NOMO-1 treated with DMSO at 0.1 percent for 48 hours (cell line): Measurements from ENCODE around the gene FAM131B.
"Not testable (repeated sequence)": the region's sequence is repeated elsewhere in the genome, so short reads cannot be mapped to it uniquely, and the experiment has no call there.

Experiments
- DNase-seq: peaks from one replicate; lab custom pipeline; 2025; ENCODE audit not compliant: unreplicated experiment; lab: John Stamatoyannopoulos, UW

Gene FAM131B

DNA sequence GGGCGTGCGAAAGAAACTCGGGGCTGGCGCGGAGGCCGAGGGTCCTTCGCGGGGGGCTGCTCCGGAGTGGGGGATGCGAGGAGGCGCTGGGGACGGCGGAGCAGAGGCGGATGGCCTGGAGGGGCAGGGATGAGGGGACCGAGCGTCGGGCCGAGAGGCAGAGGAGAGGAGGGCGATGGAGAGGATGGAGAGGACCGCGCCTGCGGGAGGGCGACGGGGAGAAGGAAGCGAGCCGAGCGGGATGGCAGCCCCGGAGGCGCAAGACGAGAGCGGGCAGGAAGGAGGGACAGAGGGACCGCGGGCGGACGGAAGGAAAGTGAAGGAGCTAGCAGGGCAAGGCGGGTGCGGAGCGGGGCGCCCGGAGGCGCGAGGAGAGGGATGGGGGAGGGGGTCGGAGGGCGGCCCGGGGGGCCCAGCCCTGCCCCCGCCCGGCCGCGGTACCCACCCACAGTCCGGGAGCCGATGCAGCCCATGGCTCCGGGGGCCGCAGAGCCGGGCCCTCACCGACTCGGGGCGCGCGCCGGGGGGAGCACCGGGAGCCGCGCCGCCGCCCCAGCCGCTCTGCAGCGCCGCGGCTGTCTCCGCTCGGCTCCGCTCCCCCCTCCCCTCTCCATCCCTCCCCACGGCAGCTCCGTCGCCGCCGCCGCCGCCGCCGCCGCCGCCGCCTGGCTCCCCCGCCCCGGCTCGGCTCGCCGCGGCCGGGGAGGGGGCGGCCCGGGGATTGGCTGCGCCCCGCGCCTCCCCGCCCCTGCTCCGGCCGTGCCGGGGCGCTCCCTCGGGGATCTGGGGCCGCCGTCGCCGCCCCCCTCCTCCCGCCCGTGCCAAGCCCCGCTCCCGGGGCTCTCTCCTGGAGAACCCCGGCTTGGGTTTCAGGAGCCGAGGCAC lies at the start of gene FAM131B:
FAM131B (minus strand) TSS at position 583 of the 885 bp plus-strand sequence; CDS start at position 473, 110 bp downstream.
- DNase-seq: no peak

GRCh38 chr7:143411976-143412708 lies 49.6 kb upstream of the FAM131B start:
- DNase-seq: no peak

GRCh38 chr7:143410521-143411004 lies 48.0 kb upstream of the FAM131B start:
- DNase-seq: peak; percentile 84

GRCh38 chr7:143408686-143409561 lies 46.4 kb upstream of the FAM131B start, which contains the start of gene EPHA1:
Gene EPHA1, minus strand, starts transcription at chr7:143408856. Its CDS starts 51 bp downstream, at chr7:143408805.
- DNase-seq: no peak

DNA sequence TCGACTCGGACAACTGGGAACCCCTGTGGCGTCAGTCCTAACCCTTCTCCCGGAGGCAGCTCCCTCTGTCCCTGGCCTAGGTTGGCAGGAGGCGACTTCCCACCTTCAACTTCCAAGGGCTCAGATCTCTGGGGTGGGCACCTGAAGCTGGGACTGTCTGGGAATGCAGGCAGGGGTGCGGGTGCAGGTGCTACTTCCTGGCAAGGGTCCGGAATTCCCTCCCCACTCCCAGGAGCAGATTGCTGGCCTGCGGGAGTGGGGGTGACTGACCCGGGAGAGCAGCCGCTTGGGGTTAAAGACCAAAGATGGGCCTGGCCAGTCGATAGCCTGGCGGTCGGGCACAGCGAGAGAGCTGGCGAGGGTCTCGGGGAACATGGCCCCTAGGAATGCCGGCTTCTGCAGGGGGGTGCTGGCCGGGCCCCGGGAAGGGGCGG lies 45.8 kb upstream of the FAM131B start:
- no peak for DNase-seq

DNA sequence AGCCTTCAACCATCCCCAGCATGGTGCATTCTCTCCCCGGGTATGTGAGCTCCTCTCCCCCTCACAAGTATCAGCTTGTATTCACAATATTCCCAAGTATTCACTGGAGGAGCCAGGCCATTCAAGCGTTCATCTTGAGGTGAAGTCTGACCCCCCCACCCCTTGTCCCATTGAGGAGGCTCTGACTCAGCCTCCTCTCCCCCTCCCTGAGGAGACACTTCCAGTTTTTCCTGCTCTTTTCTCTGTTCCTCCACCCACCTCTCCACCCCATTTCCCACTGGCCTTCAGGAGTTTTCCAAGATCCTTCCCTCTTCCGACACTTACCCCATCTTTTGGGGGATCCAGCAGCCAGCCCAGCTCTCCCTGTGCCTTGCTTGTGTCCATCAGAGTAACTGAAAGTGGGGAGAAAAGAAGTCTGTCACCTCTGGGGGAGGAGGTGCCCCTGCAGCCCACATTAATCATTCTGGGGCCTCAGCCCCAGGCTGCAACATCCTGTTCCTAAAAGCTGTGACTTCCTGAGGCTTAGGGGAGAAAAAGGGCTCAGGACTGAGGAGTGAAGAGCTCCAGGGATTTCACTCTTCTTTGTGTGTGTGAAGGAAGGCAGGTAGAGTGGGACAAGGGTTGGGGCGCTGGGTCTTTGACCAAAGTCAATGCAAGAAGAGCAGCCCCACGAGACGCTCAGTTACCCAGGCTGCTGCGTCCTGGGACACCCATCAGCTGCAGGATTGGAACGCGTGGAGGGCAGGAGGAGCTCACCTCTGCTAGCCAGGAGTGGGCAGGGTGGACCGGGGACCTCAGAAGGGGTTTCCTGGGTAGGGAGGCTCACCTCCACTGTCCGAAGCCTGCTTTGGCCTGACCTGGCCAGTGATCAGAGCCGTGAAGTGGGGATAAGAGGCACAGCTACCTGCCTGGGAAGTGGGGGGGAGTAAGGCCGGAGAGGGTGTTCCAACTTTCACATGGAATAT lies 45.1 kb upstream of the FAM131B start:
- DNase-seq: no peak

DNA sequence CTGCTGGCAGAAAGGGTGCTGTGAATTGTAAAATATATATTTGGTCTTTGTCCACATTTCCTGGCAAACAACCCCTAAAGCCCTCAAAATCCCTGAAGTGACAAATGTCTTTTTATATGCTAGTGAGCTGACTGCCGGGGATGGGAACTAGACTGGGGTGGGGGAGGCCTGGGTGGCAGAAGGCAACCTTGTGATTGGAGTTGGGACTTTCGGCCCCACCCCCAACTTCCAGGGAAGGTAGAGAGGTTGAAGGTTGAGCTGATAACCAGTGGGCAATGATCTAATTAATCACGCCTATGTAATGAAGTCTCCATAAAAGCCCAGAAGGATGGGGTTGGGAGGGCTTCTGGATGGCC lies 43.5 kb upstream of the FAM131B start:
- no peak for DNase-seq

- no peak for DNase-seq
These were observed 42.9 kb upstream of the FAM131B start for GRCh38 chr7:143405173-143406001.

DNA sequence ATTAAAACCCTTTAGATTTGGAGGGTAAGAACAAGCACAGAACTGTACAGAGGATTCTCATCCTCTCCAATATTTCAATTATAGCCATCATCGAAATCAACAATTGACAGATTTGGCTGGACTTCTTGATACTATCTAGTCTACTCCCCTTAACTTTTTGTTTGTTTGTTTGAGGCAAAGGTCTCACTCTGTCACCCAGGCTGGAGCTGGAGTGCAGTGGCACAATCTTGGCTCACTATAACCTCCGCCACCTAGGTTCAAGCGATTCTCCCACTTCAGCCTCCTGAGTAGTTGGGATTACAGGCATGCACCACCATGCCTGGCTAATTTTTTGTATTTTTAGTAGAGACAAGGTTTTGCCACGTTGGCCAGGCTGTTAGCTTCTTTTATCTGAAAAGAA lies 39.7 kb upstream of the FAM131B start:
- not testable (repeated sequence) for DNase-seq

DNA sequence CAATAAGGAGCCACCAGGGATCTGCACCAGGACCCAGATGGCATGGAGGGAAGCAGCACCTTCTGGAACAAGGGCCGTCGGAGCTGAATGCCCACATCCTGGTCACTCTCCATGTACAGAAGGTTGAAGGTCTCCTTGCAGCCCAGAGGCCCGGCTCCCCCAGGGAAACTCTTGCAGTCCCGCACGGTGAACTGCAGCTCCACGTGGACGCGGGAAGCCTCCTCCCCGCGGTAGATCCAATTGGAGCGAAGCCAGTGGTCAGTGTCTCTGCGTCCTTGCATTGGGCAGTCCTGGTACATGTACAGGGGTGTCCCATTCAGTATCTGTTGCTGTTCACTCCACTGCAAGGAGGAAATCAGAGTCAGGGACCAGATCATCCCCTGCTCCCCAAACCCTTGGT lies 38.8 kb upstream of the FAM131B start:
- no peak for DNase-seq

DNA sequence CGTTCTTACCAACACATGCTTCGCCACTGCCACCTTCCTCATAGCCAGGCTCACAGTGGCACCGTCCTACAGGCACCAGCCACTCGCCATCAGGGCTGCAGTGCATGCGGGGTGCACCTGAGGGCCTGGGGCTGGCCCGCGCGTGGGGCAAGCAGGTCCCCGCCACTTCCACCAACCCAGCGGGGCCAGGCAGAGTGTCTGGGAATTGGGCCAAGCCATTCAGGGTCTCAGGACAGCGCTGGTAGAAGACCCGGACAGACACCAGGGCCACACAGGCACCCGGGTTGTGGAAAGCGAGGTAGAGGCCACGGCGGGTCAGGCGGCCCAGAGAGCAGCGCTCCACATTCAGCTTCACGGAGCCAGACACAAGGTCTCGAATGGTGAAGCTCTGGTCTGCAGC lies 37.1 kb upstream of the FAM131B start:
- no peak for DNase-seq

DNA sequence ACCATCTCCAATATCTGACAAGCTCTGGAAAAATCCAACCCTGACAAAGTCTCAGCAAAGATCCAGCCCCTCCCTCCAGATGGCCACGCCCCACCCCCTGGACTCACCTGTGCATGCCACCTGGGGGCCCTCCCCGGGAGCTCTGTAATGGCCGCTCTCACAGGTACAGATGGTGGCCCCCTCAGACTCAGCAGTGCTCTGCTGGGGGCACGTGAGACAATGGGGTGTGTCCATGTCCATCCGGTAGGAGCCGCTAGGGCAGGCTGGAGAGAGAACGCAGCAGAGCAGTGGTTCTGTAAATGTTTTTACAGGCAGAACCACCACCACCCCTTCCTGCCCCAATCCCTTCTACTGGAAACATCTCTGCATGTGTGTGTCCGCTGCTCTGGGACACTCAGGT lies 36.6 kb upstream of the FAM131B start:
- DNase-seq: no peak

- no peak for DNase-seq
These were observed 36.1 kb upstream of the FAM131B start for GRCh38 chr7:143398616-143399015.

GRCh38 chr7:143397710-143398530 lies 35.4 kb upstream of the FAM131B start:
- no peak for DNase-seq

- no peak for DNase-seq
These were observed 34.4 kb upstream of the FAM131B start for GRCh38 chr7:143396625-143397556.

GRCh38 chr7:143396182-143396581 lies 33.7 kb upstream of the FAM131B start:
- no peak for DNase-seq
